HepG2 (cell line): Measurements from ENCODE around the gene TSNAXIP1. TPM values are rescaled to one million over a fixed set of nuclear protein-coding genes. Genes with fewer than 3 reads are reported as not detected.
A peak's percentile ranks its signal among the peaks of the same experiment; 100 is the strongest.

Experiments
- ATF4 ChIP-seq, 2 experiments: fragments of 450-650 bp in 1 of 2; sonication (generic) in 1 of 2; formaldehyde crosslinking; IDR thresholded peaks; 2 replicates each; pipeline versions ENCODE4 v1.5.0 to v1.8.0; 2020 to 2022; ENCODE audit warnings: mild to moderate bottlenecking in 1 of 2, missing genetic modification reagents in 1 of 2
- HINFP ChIP-seq: sonication (generic); formaldehyde crosslinking; IDR thresholded peaks from 2 replicates; pipeline ENCODE4 v1.4.0; 2020; ENCODE audit warnings: low read depth, mild to moderate bottlenecking, missing genetic modification reagents
- HMGXB4 ChIP-seq, 2 experiments: sonication (generic) in 1 of 2; formaldehyde crosslinking in 1 of 2; IDR thresholded peaks; 2 replicates each; pipeline versions ENCODE4 v1.4.0 to v1.6.1; 2018 to 2020; ENCODE audit warnings: missing genetic modification reagents in 2 of 2, borderline replicate concordance in 1 of 2, low read depth in 1 of 2, mild to moderate bottlenecking in 1 of 2, missing biosample characterization in 1 of 2
- KDM3A ChIP-seq: IDR thresholded peaks from 2 replicates; pipeline ENCODE4 v1.6.1; 2018; ENCODE audit warnings: low read depth, missing compliant biosample characterization
- SP5 ChIP-seq: IDR thresholded peaks from 2 replicates; pipeline ENCODE4 v1.6.1; 2016; ENCODE audit warnings: low read depth, borderline replicate concordance
- TFDP1 ChIP-seq: IDR thresholded peaks from 2 replicates; pipeline ENCODE4 v1.6.1; 2016; ENCODE audit warnings: missing compliant biosample characterization, missing genetic modification reagents, borderline replicate concordance
- ZKSCAN5 ChIP-seq: sonication (generic); formaldehyde crosslinking; IDR thresholded peaks from 2 replicates; pipeline ENCODE4 v1.5.1; 2020; ENCODE audit warnings: mild to moderate bottlenecking, missing genetic modification reagents
- ZNF224 ChIP-seq: sonication (generic); formaldehyde crosslinking; IDR thresholded peaks from 2 replicates; pipeline ENCODE4 v1.5.0; 2020; ENCODE audit warnings: mild to moderate bottlenecking, missing genetic modification reagents
- ZNF253 ChIP-seq: sonication (generic); formaldehyde crosslinking; IDR thresholded peaks from 2 replicates; pipeline ENCODE4 v1.8.0; 2022; ENCODE audit warnings: mild to moderate bottlenecking, missing genetic modification reagents, borderline replicate concordance
- ZNF446 ChIP-seq: sonication (generic); formaldehyde crosslinking; IDR thresholded peaks from 2 replicates; pipeline ENCODE4 v1.5.0; 2020; ENCODE audit warnings: mild to moderate bottlenecking, missing genetic modification reagents
- ZNF510 ChIP-seq: sonication (generic); formaldehyde crosslinking; IDR thresholded peaks from 2 replicates; pipeline ENCODE4 v1.4.0; 2020; ENCODE audit warnings: low read depth, mild to moderate bottlenecking, missing genetic modification reagents
- polyA plus RNA-seq, 8 experiments: library from polyadenylated mRNA; depleted of rRNA in 3 of 8; stranded (reverse) in 7 of 8; unstranded in 1 of 8; fragments of >200 nt; fragmentation: Illumina TruSeq in 4 of 8; extraction: Trizol in 4 of 8; gene quantifications; 2 replicates each; pipeline versions ENCODE4 v1.2.1 to v1.2.3, GENCODE V29; 2011 to 2016; ENCODE audit warnings: low read depth in 4 of 8, missing spikeins in 1 of 8, mixed read lengths in 1 of 8; ENCODE audit not compliant: insufficient read depth in 1 of 8
- total RNA-seq, 5 experiments: library from RNA; depleted of rRNA; stranded (reverse); fragments of >200 nt; fragmentation: Illumina TruSeq; extraction: Trizol; gene quantifications; 2 replicates each; pipeline ENCODE4 v1.2.3, GENCODE V29; 2016; ENCODE audit warnings: low read depth in 1 of 5
- TF ChIP-seq, protein P1 (sequence below): sonication (generic); formaldehyde crosslinking; IDR thresholded peaks from 2 replicates; pipeline ENCODE4 v1.4.0; 2020; ENCODE audit warnings: missing genetic modification reagents; ENCODE audit errors: not compliant biosample characterization
- TF ChIP-seq, protein P2 (sequence below): sonication (generic); formaldehyde crosslinking; conservative IDR thresholded peaks from 2 replicates; pipeline ENCODE4 v1.4.0; 2020; ENCODE audit warnings: missing genetic modification reagents
- TF ChIP-seq, protein P3 (sequence below): IDR thresholded peaks from 2 replicates; pipeline ENCODE4 v1.6.1; 2016; ENCODE audit warnings: mild to moderate bottlenecking, missing biosample characterization, missing genetic modification reagents

TSNAXIP1 gene
- total and polyA plus RNA-seq, 2 of the 13 experiments (the other 11 are each of a cell fraction or from before 2014, with no cell fraction given), result 0.37 to 0.86 TPM

DNA sequence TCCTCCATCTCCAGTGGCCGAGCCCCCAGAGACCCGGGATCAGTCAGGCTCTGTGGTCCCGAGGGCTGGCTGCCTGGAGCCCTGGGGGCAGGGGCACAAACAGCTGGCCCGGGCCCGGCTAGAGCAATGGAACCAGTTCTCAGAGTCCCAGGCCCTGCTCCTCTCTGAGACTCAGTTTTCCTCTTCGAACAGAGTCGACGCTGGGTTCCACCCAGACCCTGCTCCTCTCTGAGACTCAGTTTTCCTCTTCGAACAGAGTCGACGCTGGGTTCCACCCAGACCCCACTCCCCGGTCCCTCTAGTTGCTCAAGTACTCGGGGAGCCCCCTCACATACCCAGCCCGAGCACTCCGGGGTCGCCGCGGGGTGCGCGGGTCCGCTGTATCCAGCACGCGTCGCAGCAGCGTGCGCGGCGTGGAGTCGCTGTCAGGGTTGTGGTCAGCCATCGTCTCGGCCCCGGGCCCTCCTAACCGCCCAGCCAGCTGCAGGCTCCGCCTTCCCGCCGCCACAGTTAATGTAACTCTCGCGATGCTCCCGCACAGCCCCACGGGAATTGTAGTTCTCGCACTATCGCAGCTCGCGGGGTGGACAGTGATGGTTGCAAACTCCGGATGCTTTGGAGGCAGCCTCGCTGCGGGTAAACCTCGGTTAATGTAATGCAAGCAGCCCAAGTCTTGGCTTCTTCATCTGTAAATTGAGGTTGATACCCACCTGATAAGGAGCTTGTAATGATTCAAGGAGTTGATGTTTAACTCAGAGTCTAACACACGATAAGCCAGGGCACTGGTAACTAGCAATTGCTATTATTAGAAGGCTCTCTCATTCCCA is 26.9 kb downstream of the TSNAXIP1 start (continued):
- TF ChIP-seq KDM3A (CRISPR knock-in tag) (peak; percentile 55; the same call in 1 of the 2 replicates), ATF4 (CRISPR knock-in tag; IDR thresholded peaks at IDR 0.05) (peak in 1 of 2 experiments; percentile 81; a peak in 2 of 4 replicates), HINFP (CRISPR knock-in tag) (peak; percentile 82; the same call in 1 of the 2 replicates), TFDP1 (CRISPR knock-in tag) (peak; percentile 96), ZNF446 (0 out of 2 replicates have a peak, but pooled peaks have one; percentile 56), ZNF224 (0 out of 2 replicates have a peak, but pooled peaks have one; percentile 51), ZKSCAN5 (CRISPR knock-in tag) (peak; percentile 44; the same call in 1 of the 2 replicates), ZNF510 (CRISPR knock-in tag) (peak; percentile 92), HMGXB4 (CRISPR knock-in tag; IDR thresholded peaks at IDR 0.05; ENCODE audit: borderline replicate concordance in 1 of 2, low read depth in 1 of 2) (peak in 1 of 2 experiments; percentile 91; a peak in 3 of 4 replicates), SP5 (CRISPR knock-in tag) (peak; percentile 53; the same call in 1 of the 2 replicates), ZNF253 (CRISPR knock-in tag) (peak; percentile 87; the same call in 1 of the 2 replicates)
- TF ChIP-seq, protein P1, sequence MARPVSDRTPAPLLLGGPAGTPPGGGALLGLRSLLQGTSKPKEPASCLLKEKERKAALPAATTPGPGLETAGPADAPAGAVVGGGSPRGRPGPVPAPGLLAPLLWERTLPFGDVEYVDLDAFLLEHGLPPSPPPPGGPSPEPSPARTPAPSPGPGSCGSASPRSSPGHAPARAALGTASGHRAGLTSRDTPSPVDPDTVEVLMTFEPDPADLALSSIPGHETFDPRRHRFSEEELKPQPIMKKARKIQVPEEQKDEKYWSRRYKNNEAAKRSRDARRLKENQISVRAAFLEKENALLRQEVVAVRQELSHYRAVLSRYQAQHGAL, result no peak
- TF ChIP-seq, protein P2, sequence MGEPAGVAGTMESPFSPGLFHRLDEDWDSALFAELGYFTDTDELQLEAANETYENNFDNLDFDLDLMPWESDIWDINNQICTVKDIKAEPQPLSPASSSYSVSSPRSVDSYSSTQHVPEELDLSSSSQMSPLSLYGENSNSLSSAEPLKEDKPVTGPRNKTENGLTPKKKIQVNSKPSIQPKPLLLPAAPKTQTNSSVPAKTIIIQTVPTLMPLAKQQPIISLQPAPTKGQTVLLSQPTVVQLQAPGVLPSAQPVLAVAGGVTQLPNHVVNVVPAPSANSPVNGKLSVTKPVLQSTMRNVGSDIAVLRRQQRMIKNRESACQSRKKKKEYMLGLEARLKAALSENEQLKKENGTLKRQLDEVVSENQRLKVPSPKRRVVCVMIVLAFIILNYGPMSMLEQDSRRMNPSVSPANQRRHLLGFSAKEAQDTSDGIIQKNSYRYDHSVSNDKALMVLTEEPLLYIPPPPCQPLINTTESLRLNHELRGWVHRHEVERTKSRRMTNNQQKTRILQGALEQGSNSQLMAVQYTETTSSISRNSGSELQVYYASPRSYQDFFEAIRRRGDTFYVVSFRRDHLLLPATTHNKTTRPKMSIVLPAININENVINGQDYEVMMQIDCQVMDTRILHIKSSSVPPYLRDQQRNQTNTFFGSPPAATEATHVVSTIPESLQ, result 0 out of 2 replicates have a peak, but pooled peaks have one; percentile 56
- TF ChIP-seq, protein P3, sequence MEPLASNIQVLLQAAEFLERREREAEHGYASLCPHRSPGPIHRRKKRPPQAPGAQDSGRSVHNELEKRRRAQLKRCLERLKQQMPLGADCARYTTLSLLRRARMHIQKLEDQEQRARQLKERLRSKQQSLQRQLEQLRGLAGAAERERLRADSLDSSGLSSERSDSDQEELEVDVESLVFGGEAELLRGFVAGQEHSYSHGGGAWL (CRISPR knock-in tag), result peak; percentile 93
